ENCODE measurements around the gene TEF.

DNA sequence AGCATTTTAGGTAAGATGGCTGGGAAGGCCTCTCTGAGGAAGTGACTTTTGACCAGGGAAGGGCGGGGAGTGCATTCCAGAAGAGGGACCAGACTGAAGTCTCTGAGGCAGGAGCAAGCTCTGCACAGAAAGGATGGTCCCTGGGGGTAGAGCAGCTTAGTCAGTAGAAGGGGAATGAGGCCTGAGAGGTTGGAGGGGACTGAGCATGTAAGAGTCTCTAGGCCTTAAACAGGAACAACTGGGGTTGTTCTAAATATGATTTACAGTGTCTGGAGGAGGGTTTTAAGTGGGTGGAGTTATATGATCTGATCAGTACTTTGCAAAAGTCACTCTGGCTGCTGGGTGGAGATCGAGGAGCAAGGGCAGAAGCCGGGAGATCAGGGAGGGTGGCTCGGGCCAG, 31.7 kb upstream of the TEF start:
- TF ChIP-seq CTCF (conservative IDR thresholded peaks at IDR 0.05) (no peak), EZH2 (IDR thresholded peaks at IDR 0.05; ENCODE audit: low read depth) (no peak)
